HFF-Myc (cell line): ENCODE measurements around the gene SLK.

Experiments used
- DNase-seq: peaks from one replicate; pipeline ENCODE4 v3.0.0-alpha.2; 2011; ENCODE audit warnings: low read depth; ENCODE audit errors: extremely low read depth
- H3K4me3 ChIP-seq: replicated peaks from 2 replicates; pipeline ENCODE4 v1.5.1; 2011; ENCODE audit warnings: low read depth, mild to moderate bottlenecking, control low read depth, low read length
- CTCF ChIP-seq: IDR thresholded peaks from 2 replicates; pipeline ENCODE4 v1.5.1; 2012; ENCODE audit warnings: mild to moderate bottlenecking, low read depth, low read length, control low read depth; ENCODE audit errors: missing control alignments

SLK gene

GRCh38 chr10:104072786-104073185, 105.8 kb downstream of the SLK start:
- H3K4me3 ChIP-seq, result no peak overlapping the region
- no peak for TF ChIP-seq CTCF
- DNase-seq, result no peak

- DNase-seq, result no peak
- no peak for TF ChIP-seq CTCF
- H3K4me3 ChIP-seq, result no peak overlapping the region
Observed at GRCh38 chr10:104074505-104074904, 107.6 kb downstream of the SLK start.

- DNase-seq, result peak; percentile 33
- no peak overlapping the region for H3K4me3 ChIP-seq
- TF ChIP-seq CTCF, result no peak
Observed at GRCh38 chr10:104076743-104077160, 109.8 kb downstream of the SLK start.

GRCh38 chr10:104077247-104077646, 110.3 kb downstream of the SLK start:
- TF ChIP-seq CTCF, result no peak
- DNase-seq, result no peak

GRCh38 chr10:104077663-104078151, 110.8 kb downstream of the SLK start:
- no peak for DNase-seq
- TF ChIP-seq CTCF, result no peak
- no peak overlapping the region for H3K4me3 ChIP-seq

More at GRCh38 chr10:104077247-104077646, 110.3 kb downstream of the SLK start:
- H3K4me3 ChIP-seq, result no peak overlapping the region
